ENCODE measurements around the gene CPSF7.
"Not testable (repeated sequence)": the region's sequence is repeated elsewhere in the genome, so short reads cannot be mapped to it uniquely, and the experiment has no call there.

CPSF7 gene

DNA sequence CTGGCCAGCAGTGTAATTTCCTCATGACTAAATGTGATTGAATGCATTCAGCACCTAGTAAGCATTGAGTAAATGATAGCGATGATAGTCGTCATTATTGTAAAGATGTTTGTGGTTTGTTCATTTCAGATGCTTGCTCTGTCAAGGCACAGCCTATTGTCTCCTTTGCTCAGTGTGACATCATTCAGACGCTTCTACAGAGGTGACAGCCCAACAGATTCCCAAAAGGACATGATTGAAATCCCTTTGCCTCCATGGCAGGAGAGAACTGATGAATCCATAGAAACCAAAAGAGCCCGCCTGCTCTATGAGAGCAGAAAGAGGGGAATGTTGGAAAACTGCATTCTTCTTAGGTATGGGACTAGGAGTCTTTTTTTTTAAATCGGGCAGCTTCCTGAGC lies 7.7 kb upstream of the CPSF7 start:
- no peak for DNase-seq

DNA sequence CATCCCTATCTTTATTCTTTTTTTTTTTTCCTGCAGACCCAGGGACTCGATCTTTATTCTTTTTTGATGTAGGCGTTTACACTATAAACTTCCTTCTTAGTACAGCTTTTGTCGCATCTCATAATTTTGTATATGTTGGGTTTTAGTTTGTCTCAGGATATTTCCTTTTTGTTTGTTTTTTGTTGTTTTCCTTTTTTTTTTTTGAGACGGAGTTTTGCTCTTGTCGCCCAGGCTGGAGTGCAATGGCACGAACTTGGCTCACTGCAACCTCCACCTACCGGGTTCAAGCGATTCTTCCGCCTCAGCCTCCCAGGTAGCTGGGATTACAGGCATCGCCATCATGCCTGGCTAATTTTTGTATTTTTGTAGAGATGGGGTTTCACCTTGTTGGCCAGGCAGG lies 1.1 kb upstream of the CPSF7 start:
- DNase-seq: not testable (repeated sequence)

DNA sequence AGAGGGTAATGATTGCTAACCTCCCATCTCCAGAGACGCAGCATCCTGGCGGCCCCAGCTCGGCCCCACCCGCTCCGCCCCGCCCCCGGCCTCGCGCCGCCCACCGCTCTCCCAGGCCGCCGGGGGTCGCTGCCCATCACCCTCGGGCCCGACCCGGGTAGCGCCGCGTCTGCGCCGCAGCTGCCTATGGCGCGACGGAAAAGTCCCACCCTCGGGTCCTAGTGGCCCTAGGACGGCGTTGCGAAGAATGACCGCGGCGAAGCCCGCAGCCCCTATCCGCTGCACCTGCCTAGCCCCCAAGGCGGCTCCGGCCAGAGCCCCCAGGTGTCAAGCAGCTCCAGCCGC lies 457 bp downstream of the CPSF7 start:
- DNase-seq: peak; percentile 28

- DNase-seq: no peak
Measured at GRCh38 chr11:61425367-61426131, 4.2 kb downstream of the CPSF7 start.

- no peak for DNase-seq
Measured at GRCh38 chr11:61422226-61422625, 7.5 kb downstream of the CPSF7 start.

DNA sequence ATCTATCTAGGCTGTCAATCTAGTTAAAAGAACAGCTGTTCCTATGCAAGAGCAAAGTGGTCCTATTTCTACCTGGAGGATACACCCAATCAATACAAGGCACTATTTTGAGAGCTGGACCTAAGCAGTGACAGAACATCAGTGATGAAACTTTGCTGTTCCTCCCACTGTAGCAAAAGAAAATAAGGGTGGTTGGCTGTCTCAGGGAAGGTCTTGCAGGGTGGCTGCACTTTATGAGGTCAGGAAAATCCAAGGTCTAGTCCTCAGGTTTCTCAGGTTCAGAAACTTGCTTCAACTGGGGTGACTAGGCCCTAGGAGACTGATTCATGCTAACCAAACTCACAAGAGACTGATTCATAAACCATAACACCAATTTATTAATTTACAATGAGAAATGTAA lies 11.6 kb downstream of the CPSF7 start:
- DNase-seq: no peak

GRCh38 chr11:61417670-61418069 lies 12.1 kb downstream of the CPSF7 start:
- DNase-seq: no peak

DNA sequence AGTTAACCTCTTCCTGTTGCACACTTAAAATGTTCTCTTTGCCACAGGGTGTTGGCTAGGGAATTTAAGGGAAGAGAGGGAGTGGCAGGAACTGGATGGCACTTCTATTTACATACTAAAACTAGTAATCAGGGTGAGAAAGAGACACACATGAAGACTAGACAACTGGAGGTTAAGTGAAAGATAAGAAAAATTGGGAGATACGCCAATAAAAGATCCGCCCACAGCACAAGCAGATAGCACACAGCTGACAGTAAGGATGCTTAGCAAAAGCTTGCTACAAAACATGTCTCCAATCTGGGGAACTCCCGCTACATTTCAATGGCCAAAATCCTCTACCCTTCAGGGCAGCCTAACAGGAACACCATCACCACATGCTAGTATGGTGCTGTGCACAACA lies 12.8 kb downstream of the CPSF7 start:
- DNase-seq: no peak

GRCh38 chr11:61415381-61415780 lies 14.4 kb downstream of the CPSF7 start:
- DNase-seq: no peak

DNA sequence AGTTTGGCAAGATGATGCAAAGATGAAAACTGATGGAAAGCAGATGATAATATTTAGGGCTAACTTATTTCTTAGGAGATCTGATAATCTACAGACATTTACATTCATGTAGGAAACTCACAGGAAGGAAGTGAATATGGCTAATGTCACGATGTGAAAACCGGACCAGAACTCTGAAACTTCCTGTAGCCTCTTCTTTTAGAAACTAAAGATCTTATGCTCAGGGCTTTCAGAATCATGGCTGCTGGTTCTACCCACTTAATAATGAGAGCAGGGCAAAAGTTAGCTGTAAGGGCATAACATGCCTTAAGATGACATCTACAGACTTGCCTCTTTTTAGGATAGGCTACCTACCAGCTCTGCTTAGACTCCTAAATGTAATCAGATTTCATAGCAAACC lies 15.2 kb downstream of the CPSF7 start:
- no peak for DNase-seq

- DNase-seq: no peak
Measured at GRCh38 chr11:61413496-61413895, 16.3 kb downstream of the CPSF7 start.

DNA sequence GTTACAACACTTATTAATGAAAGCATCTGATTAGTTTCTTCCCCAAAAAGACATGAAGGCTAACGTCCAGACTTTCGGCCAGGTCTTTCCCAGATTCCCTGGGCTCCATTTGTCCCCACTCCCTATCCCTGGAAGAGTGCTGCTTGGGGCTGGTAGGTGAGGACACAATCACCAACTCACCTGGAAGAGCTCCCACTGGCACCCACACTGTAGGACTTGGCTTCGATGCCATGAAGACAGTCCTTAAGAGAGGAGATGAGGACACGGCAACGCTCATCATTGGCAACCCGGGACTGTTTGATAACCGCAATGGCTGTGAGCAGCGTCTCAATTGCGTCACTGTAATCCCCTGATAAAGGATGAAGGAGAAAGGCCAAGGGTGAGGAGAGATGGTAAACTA lies 18.2 kb downstream of the CPSF7 start:
- no peak for DNase-seq

DNA sequence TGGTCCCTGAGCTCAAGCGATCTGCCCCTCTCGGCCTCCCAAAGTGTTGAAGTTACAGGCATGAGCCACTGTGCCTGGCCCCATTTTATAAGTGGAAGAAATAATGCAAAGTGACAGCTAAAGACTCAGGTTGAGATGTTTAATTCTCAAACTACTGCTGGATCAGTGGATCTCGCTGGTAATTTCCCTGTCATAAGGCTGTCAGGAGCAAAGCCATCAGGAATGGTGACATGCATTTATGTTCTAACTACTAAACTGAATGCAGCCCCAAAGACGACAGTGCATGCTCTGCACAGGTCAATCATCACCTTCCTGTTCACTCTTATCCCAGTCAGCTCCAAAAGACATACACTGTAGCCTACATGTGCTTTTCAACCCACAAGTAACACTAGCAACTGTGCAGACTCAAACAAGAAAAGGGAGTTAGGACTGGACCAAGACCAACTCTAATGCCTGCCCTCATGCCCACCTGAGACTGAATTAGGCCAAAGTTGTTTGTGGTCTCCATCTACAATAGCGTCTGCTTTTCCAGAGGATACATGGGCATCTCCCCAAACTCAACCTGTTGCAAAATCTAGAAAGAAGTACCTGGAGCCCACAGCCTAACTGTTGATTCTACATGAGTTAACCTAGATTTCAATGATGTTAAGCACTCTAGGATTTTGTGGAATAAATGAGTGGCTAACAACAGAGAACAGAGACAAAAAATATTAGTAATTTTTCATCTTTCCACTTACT lies 22.6 kb downstream of the CPSF7 start:
- DNase-seq: no peak

- DNase-seq: no peak
Measured at GRCh38 chr11:61406067-61406466, 23.7 kb downstream of the CPSF7 start.

GRCh38 chr11:61404641-61405040 lies 25.1 kb downstream of the CPSF7 start:
- no peak for DNase-seq

- DNase-seq: no peak
Measured at GRCh38 chr11:61404103-61404502, 25.7 kb downstream of the CPSF7 start.

DNA sequence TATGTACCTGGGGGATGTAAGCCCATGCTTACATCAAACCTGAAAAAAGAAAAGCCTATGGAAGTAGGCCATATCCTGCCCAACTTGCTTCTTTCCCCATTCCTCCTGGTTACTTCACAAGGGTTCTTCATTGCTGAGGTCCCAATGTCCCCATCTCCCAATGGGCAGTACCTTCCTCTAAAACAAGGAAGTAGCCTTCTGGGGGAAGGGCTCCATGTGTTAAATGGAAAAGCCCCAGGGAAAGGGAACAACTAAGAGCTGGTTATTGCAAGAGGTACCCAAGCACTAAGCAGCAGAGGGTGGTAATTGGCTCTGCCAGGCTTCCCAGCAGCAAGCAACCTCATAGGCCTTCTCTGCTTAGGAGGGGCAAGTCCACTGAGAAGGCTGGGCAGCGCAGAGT lies 26.1 kb downstream of the CPSF7 start:
- no peak for DNase-seq

GRCh38 chr11:61401573-61401972 lies 28.2 kb downstream of the CPSF7 start:
- no peak for DNase-seq

DNA sequence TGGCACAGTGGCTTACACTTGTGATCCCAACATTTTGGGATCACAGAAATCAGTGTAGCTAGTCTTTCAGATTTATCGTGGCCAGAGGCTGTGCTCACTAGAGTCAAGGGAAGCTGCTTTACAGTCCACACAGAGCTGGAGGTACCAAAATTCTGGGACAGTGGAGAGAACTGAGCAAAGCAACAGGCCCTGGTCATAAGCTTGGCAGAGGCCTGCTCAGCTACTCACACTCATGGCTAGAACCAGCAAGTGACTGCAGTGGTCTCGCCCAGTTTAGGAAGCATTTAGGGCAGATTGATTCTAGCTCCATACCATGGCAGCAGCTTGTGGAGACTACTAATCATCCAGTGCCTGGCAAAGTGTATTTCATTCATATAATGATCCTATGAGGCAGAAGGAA lies 28.6 kb downstream of the CPSF7 start:
- no peak for DNase-seq

DNA sequence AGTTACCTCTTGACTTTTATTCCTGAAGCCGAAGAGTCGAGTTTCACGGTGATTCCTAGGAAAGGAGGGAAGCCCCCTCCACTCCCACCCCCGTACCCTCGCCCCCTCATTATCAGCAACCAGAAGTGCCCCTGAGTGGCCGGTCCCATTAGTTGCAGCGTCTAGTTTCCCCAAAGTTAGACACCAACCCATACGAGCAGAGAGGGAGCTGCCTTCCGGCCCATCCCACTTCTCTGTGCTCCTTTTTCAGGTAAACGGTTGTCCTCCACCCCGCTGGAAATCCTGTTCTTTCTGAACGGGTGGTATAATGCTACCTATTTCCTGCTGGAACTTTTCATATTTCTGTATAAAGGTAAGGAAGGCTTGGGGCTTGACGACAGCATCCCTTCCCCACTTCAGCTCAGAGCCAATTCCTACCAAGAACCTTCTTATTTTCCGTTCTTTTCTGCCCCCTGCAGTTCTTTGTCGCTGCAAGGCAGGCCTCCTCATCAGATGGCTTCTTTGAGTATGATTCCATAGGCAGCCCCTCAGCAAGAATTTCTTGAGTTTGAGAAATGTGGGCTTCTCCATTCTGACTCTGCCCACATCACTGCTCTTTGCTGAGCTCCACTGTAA lies 36.7 kb downstream of the CPSF7 start:
- DNase-seq: no peak

DNA sequence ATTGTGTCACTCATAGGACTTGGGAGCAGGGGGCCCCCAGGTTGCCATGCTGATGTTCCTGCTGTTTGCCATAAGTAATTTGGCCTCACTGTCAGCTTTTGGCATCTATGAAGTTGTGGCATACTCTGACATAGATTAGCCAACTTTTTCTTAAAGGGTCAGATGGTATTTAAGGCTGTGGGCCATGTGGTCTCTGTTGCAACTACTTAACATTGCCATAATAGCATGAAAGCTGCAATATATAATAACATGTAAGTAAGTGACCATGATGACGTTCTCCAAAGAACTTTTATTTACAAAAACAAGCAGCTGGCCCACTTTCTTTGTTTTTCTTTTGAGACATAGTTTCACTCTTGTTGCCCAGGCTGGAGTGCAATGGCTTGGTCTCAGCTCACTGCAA lies 39.6 kb downstream of the CPSF7 start:
- no peak for DNase-seq

- DNase-seq: no peak
Measured at GRCh38 chr11:61384271-61385242, 45.2 kb downstream of the CPSF7 start.

- not testable (repeated sequence) for DNase-seq
Measured at GRCh38 chr11:61383859-61384258, 45.9 kb downstream of the CPSF7 start.

Data from GOT3 (cell line).